Activated CD4-positive, alpha-beta T cell treated with anti-CD3 and anti-CD28 coated beads, Interleukin-2, amount 50 U/mL, for 24 hours (primary cell): ENCODE results near the gene ACTA2.

Experiments
- DNase-seq, 2 donors: peaks; one replicate each; pipeline ENCODE4 v3.0.0-alpha.2; 2020; ENCODE audit warnings: low read depth in 1 of 2, low spot score in 1 of 2

ACTA2 gene

DNA sequence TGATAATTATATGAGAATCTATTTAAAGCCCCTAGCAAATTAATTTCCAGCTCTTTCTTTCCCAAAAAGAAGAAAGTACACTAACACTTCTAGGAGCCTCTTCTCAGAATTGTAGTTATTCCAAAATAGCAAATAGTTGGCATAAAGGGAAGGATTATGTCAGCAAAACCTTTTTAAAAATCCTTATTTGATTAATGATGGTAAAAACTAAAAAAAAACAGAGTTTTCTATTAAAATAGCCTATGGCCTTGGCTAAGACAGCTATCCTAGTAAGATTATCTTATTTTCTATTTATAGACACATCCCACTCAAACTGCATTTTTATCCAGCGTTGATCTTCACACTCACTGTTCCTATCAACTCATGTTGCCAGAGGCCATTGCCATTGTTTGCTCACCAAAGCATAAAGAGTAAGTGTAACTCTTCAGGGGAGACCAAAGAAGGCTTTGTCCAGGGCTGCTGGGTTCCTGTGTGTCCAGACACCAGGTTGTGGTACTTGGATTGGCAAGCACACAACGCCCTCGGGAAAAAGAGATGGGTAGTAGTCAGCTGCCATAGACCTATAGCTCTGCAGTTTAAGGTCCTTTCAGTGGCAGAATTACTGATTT is 31.5 kb downstream of the ACTA2 start:
- no peak for DNase-seq

DNA sequence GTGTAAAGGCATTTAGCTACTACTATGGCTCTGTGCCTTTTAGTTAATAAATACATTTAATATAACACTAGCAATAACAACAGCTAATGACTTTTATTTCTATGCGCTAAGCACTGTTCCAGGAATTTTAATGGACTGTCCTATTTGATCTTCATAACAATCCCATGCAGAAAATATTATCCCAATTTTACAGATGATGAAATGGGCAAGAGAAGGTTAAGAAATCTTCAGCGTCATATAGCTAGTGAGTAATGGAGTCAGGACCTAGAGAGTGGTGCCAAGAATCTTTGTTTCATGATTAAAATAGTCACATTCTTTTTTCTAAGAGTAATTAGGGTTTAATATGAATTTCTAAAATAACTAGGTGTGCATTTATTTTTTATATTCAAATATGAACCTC is 32.4 kb downstream of the ACTA2 start:
- DNase-seq: no peak

DNA sequence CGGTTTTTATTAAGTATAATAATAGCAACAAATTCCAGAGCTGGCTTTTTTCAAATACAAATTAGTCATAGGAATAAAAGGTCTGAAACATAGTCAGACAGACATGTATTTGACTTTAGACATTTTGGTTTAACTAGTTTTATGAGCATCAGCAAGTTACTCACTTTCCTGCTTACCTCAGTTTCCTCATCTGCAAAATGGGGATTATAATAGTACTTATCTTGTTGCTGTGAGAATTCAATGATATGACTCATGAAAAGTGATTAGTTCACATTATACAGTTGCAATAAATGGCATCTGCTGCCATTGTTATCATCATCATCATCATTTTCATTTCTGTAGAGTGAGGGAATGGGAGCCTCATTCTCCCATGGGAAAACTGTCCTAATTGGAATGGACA is 33.5 kb downstream of the ACTA2 start:
- no peak for DNase-seq

DNA sequence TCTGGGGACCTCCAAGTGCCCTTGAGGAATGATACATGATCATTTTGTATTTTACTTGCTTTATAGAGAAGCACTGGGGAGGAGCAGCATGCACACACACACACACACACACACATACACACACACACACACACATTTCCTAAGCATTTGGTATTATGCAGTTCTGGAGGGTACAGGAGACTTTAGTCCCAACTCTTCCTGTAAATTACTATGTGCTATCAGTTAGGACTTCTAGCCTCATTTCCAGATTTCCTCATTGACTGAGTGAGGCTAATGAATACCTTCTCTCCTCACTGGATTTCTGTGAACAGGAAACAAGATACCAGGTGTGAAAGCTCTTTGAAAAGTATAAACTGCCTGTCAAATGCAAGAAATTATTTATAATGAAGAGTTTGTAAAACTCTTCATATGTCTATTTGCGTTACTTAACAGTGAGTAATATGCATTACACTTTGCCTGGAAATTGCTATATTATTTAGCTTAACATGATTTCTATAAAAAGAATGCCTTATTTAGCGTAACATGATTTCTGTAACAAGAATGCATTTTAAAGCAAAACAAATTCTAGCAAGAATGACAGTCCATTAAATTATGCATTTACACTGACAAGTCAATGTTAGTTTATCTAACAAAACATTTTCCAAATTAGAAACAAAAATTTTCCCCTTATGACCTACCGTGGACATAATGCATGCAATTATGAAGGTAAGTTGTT is 34.2 kb downstream of the ACTA2 start:
- DNase-seq: no peak

DNA sequence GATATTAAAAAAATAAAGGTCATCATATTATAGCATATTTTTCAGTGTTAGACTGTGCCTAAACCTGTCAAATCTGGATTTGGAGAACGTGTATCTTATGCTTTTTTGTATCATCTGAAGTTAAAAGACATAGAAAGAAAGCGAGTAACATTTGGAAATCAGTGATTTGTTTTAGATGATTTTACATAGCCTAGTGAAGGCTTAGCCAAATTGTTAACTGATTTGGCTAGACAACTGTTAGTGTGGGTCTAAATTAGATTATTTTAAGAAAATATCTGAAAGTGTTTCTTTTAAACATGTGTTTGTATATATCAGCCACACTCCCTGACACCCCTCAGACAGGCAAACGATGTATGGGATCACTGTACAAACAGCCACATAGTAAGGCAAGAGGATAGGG is 35.6 kb downstream of the ACTA2 start:
- DNase-seq: no peak

DNA sequence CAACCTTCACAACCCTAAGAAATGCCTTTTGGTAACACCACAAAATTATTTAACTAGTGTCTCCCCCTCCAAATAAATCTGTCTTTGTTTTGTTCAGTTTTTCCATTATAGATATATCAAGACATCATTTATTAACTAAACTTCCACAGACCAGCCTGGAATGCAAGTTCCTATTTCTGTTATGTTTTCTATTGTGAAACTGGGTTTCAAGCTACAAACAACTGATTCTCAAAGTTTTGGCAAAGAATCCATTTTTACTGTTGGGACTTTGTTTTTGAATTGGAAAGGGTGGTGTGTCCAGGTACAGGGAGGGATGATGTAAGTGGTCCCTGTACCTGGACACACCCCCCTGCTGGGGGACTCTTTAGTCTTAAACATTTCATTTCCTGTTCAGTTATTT is 36.3 kb downstream of the ACTA2 start:
- no peak for DNase-seq

DNA sequence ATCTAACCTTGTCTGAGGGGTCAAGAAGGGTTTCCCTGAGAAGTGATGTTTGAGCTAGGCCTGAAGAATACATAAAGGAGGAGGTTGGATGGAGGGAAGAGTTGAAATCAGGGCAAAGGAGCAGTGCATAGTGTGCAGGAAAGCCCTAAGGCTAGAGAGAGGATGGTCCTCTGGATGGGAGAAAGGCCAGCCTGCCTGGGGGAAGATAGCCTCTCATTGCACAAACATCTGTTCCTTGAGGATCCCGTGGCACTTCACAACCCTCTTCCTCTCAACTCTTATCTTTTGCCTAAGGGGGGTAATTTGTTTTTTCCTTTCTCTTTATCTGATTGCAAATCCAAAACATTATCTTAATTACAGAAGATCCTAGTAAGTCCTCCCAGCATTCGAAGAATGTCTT is 36.8 kb downstream of the ACTA2 start:
- no peak for DNase-seq

DNA sequence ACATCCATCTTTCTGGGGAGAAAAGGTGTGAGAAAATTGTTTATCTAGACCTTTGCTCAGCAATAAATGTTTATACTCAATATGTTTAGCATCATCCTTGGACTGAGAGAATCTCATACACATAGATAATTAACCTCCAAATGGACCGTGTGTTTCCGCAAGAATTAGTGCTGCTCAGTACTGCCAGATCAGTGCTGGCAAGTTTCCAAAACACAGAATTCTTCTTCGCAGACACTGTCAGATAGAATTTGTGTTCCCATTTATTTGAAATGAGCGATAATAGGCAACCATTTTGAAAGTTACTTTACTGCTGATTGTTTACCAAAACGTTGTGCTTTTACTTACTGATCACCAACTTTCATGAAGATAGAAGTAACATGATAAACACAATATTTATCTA is 38.8 kb downstream of the ACTA2 start:
- DNase-seq: no peak

DNA sequence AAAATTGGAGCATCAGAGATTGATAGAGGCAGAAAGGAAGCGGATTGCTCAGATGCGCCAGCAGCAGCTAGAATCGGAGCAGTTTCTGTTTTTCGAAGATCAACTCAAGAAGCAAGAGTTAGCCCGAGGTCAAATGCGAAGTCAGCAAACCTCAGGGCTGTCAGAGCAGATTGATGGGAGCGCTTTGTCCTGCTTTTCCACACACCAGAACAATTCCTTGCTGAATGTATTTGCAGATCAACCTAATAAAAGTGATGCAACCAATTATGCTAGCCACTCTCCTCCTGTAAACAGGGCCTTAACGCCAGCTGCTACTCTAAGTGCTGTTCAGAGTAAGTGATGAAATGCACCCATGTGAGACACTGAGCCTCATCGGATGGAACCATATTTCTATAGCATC is 39.4 kb downstream of the ACTA2 start:
- DNase-seq: no peak

DNA sequence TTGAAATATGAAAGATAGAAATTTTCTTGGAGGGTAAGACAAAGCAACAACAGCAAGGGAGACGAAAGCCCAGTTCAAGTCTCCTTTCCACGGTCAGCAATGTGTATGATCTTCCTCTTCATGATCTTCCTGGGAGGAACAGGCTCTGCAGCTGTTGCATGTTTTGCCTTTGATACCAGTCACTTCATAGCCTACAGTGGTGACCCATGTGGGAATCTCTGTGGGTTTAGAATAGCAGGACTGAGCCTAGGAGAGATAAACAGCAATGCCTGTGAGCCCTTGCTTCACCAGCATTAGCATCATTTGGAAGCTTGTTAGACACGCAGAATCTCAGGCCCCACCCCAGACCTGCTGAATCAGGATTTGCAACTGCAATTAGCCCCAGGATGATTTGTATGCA is 40.7 kb downstream of the ACTA2 start:
- no peak for DNase-seq

DNA sequence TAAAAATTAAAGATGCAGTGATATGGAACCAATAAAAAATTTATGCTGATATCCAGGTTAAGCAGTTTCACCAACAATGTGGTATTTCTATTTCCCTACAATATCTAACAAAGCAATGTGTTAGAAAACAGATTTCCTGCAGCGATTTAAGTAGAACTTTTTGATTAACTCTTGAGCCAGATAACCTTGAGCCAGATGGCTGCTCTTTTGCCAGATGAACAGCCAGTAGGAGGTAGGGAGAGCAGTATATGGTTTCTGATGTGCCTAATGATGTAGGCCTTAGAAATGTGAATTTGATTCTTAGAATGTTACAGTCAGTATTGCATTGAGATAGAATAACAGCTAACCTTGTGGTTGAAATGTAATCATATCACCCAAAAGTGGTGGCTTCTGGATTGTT is 41.5 kb downstream of the ACTA2 start:
- DNase-seq: no peak

DNA sequence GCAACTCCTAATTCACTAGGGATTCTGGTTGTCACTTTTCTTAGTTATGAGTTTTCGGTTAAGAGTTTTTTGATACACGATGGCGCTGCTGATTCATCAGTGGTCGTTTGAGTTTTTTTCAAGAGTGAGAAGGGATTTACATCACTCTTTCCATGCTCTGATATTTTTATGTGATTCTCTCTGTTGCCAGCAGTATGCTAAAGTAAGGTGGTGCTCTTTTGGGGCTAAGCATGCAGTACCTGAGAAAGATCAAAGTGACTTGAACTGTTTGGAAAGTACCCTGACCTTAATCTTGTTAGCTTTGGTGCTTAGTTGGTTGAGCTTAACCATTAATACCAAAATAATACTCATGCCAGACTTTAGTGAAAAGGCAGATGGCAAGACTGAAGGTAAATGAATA is 44.4 kb downstream of the ACTA2 start:
- DNase-seq: no peak

DNA sequence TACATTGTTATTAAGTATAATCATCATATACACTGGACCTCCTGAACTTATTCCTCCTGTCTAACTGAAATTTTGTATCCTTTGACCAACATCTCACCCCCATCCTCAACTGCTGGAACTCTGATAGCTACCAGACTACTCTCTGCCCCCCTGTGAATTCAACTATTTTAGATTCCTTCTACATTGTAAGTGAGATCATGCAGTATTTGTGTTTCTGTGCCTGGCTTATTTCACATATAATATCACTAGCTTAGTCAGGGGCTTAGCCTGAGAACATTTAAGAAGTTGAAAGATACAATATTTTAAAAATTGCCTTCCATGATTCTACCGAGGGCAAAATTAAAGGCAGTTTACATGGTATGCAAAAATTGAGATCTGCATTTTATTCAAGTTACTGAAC is 45.7 kb downstream of the ACTA2 start:
- DNase-seq: no peak

DNA sequence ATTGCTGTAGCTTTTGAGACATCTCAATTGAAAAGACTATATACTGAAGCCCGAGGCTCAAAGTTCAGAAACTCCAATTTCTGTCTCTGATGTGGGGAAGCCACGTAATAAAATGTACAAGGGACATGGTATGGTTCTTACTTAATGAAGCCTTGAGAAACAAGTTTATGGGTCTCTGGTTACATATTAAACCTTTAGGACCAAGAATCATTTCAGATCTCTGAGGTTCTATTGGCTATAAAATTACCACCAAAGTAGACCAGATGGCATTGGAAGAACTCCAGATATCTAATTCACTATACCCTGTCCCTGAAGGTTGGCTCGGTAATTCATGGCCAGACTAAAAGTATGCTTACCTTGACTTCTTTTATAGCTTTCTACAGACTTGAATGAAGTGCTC is 48.9 kb downstream of the ACTA2 start:
- DNase-seq: no peak

DNA sequence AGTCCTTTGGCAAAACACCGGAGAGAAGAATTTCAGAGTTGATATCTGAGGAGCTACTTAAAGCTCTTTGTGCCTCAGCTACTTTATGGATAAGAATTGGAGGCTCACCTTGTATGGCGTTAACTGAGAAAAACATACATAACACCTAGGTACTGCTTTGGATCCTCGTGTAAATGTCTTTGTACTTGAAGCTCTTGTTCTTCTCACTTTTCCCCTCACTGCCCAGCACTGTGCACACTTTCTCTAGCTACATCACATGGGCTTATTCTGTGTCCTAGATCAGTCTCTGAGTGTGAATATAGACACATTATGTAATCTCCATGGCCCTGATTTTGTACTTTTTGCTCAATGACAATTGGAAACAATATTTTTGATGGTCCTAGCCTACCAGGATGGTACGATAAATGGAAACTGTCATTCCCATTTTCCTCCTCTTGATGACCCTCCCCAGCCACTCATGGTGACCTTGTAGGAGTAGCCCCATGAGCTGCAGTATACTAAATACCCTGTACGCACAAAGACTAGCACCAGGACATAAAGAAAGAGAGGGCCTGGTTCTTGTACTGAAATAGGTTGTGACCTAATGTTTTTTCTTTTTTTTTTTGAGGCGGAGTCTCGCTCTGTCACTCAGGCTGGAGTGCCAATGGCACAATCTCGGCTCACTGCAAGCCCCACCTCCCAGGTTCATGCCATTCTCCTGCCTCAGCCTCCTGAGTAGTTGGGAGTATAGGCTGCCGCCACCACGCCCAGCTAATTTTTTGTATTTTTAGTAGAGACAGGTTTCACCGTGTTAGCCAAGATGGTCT is 50.4 kb downstream of the ACTA2 start:
- no peak for DNase-seq

DNA sequence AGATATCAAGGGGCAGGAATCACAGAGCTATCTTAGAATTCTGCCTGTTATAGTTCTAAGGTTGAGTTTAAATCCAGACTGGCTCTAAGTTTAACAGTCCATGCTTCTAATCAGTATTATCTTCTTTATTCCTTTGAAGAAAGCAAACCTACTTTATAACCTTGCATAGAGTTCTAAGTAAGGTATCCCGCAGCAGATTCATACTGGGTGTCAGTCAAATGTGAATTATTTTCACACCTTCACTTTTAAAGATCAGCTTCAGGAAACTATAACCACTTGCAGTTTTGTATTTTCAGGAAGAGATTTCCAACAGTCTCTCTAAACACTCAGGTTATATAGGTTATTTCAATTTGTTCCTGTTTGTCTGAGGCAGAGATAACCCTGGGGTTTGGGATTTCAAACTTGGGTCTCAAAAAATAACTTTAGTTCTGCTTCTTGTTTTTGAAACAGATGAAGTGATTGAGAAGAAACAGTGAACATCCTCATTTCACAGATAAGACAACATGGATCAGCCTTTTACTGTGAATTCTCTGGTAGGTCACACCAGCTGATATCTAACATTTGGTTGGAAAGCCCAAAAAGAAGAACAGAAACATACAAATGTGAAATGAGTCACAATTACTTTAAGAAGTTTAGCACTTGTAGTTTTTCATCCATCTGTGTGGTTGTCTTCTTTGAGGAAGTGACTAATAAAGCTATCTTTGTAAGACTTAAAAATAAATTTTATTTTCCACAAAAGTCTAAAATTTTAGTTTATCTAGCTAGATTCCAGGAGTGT is 51.2 kb downstream of the ACTA2 start:
- DNase-seq: no peak

DNA sequence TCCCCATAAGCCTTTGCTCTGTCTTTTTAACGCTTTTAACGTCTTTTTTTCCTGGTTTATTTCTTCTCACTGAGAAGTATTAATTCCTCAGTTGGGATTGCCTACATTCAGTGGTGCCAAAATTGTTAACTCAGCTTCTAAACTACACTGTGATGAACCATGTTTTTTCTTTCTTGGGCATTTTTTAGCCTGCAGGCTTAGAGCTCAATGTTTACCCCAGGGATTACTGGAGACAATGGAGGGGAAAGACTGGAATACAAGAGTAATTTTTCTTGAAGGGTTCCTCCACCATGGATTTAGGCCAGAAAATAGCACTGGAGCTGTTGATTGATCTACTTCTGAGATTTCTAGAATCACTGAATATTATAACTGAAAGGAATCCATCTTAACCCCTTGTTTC is 52.7 kb downstream of the ACTA2 start:
- DNase-seq: no peak

DNA sequence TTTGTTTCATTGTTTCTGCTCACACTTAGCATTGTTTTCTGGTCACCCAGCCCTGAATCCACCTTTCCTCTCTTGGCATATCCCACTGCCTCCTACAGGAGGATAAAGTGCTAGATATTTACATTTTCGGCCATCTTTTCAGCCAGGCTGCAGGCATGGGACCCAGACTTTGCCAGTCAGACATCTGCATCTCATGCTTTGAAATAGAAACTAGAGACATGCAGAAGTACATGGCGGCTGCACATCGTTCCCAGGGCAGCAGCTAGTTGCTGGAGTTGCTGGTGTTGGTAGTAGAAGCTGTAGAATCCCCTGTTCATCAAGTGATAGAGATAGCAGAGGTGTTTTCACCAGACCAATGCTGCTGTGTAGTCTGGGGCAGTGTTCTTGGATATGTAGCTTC is 53.8 kb downstream of the ACTA2 start:
- DNase-seq: no peak

DNA sequence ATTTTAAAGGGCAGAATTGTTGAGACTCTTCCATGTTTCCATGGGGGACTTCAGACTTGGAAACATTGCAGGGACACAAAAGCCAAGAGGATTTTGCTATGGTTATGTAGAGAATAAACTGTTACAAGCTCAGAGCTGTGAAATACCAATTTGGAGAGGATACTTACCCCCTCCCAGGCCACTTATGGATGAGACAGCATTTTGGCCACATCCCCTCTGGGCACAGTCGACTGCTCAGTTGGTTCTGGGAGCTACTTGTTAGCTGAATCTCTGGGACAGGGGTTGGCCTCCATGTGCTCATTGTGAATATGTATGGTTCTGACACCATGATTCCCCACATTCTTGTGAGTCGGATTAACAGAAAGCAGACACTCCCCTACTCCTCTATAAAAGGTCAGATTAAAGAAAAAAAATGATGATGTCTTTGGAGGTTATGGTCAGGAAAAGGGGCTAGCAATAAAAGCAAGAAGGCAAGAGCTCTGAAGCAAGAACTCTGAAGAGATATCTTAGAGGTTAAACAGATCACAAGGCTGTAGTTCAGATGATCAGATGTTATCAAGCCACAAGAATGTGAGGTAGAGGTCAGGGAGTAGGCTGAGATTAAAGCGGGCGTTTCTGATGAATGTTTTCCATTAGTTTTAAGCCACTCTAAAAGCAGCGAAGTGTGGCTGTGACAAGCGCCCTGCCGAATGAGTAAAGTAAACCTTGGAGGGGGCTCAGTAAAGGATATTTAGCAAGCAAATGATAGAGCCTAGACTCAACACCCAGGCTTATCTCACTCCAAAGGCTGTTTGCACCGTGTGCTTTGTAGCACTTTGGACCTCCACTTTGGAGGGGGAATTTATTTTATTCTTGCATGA is 55.3 kb downstream of the ACTA2 start:
- DNase-seq: peak in 1 of 2 donors; percentile 59

DNA sequence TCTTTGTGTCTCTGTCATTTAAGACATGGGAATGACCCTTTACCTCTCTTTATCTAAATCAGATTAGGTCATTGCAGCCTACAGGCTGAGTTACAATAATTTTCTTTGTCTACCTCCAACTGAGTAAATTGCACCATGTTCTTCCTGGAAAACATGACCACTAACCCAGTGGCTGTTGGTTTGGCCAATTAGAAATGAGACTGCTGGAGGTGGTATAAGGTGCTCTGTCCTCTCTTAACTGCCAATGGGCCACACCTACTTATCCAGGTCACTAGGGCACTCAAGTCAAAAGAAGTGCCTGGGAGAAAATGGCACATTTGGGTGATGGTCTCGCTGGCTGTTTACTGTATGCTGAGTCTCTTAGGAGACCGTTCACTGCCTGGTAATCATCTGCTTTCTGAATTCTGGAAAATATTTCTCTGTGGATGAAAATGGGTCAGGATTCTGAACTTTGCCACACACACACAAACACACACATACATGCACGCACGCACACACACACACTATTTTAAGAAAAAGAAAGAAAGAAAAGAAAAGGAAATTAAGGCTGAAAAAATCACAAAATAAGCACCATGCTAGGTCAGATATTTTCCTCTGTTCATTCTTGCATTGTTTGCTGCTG is 56.1 kb downstream of the ACTA2 start:
- DNase-seq: no peak
